Measurements from ENCODE around the gene CACNA2D1.

CACNA2D1 gene

DNA sequence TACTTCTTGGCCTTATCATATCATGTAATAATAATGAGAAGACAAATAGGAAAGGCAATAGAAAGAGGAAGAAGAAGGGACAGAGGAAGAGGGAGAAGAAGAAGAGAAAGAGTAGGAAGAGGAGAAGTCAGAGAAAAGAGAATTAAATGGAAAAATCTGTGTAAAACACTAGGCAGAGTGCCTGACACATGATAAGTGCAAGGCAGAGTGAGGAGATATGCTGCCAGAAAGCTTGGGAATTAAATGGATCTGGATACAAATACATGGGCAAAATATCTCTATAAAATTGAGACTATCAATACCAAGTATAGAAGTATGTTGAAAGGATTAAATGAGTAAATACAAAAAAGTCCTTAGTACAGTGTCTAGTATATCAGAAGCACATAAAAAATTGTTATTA lies 124.8 kb downstream of the CACNA2D1 start:
- DNase-seq, result no peak
- in situ Hi-C loops (cut with HindIII; ENCODE audit: low pct_ligation_motif_present, low pct_unique_long_range_greater_than_20kb, low sequenced_read_pairs), result no loop called here

DNA sequence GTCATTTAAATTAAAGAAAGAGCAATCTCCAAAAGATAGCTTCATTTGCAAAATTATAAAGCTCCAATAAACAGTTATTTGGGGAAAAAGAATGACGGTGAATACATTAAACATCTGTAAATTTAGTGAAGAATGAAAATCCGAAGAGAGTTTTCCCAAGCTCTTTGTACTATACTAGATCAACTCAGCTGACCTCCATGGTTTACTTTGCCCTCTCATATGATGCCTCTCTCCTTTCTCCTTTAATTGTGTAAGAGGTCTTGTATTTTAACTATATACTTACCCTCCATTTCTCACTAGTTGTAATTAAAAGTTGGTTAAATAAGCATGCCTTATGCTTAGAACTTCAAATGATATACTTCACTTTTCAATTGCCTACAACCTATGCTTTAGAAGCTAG lies 125.8 kb downstream of the CACNA2D1 start:
- in situ Hi-C loops (cut with HindIII; ENCODE audit: low pct_ligation_motif_present, low pct_unique_long_range_greater_than_20kb, low sequenced_read_pairs), result no loop called here
- no peak for DNase-seq

DNA sequence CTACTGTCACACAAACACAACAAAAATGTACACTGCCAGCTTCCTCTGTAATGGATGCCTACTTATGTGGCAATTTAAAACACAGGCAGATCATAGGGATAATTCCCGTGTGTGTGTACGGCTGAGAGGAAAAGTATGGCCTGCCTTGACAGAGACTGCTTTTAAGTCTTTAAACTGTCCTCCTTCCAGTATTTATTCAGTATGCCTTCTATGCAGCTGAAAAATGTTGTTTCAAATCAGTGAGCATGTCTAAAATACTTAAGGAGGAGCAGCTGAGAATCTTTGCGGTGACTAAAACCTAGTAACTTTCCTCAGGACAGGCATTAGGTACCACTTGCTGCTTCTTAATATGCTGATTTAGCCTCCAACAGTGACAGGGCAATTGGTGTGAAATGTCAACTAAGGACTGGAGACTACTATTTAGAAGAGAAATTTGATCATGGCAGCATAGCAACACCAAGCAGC lies 126.3 kb downstream of the CACNA2D1 start:
- in situ Hi-C loops (cut with HindIII; ENCODE audit: low pct_ligation_motif_present, low pct_unique_long_range_greater_than_20kb, low sequenced_read_pairs), result no loop called here
- no peak for DNase-seq

DNA sequence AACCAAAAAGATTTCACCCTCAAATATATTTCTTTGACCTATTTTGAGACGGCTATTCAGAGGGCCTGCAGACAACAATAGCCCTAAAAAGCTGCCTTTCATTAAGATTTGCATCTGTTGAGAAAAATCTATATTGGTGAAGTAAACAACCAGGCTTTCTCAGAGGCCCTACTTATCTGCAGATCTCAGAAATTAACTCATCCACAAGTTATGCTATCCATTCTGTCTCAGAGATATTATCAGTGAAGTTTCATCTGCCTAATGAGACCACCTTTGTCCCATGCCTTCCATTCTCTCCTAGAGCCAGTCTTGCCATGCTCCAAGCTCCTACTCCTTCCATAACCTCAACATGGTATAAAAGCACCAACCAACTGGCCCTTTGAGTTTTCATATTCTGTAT lies 130.3 kb downstream of the CACNA2D1 start:
- in situ Hi-C loops (cut with HindIII; ENCODE audit: low pct_ligation_motif_present, low pct_unique_long_range_greater_than_20kb, low sequenced_read_pairs), result no loop called here
- DNase-seq, result no peak

DNA sequence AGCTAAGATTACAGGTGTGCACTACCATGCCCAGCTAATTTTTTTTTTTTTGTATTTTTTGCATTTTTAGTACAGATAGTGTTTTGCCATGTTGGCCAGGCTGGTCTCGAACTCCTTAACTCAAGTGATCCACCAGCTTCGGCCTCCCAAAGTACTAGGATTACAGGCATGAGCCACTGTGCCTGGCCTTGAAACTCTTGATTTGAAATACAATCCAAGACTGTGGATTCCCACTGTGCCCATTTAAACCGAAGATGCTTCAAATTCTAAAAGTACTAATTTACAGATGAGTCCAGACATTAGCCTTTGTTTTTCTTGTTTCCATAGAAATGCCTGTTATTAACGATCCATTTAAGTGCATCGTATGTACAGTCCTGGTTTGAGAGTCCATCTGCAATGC lies 130.9 kb downstream of the CACNA2D1 start:
- in situ Hi-C loops (cut with HindIII; ENCODE audit: low pct_ligation_motif_present, low pct_unique_long_range_greater_than_20kb, low sequenced_read_pairs), result no loop called here
- DNase-seq, result no peak

DNA sequence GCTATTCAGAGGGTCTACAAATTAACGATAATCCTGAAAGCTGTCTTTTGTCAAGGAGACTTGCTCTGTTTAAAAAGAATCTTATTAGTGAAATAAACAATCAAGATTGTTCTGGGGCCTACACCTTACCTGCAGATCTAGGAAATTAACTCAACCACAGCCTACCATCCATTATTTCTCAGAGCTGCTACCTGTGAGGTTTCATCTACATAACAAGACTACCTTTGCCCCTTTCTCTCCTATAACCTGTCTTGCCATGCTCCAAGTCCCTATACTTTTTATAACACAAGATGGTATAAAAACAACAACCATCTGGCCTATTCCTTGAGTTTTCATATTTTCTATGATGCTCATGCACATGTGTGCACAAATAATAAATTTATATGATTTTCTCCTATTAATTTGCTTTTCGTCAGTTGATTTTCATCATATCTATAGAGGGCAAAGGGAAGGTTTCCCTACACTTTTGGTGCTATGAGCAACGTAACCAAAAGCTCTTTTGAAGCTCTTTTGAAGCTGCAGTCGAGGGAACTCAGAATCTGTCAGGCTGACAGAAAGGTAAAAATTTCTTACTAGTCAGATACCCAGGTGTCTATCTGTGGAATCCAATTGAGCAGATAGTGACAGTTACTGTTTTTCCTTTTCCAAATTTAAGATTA lies 138.1 kb downstream of the CACNA2D1 start:
- in situ Hi-C loops (cut with HindIII; ENCODE audit: low pct_ligation_motif_present, low pct_unique_long_range_greater_than_20kb, low sequenced_read_pairs), result no loop called here
- DNase-seq, result no peak

DNA sequence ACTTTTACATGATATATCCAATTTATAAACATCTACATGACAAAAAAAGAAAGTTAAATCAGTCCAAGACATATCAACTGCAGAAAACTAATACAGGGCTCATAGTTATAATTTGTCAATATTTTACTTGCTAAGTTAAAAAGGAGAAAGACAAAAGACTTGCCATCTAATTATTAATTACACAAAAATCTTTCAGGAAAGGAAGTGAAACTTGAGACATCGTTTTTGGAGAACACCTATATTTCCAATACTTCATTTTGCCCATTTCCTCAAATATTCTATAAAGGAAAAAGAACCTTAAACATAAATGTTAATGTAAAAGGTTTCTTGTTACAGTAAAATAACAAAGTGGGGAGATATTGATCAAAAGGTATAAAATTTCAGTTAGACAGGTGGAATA lies 148.7 kb downstream of the CACNA2D1 start:
- DNase-seq, result no peak
- in situ Hi-C loops (cut with HindIII; ENCODE audit: low pct_ligation_motif_present, low pct_unique_long_range_greater_than_20kb, low sequenced_read_pairs), result no loop called here

DNA sequence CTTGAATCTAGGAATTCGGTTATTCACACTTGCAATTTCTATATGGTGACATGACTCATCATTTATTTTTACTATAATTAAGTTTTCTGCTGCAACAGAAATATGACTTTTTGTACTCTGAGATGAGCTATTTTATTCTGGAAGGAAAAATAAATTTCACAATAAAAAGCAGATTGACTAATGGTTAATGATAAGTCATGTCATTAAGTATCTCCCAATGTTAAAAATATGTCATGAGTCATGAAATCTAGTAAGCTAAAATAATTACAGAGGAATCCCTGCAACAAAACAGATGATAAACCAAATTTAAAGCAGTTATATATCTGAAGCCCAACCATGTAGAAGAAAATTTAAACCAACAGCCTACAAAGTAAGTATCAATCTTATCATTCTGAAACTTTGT lies 149.2 kb downstream of the CACNA2D1 start:
- no peak for DNase-seq
- in situ Hi-C loops (cut with HindIII; ENCODE audit: low pct_ligation_motif_present, low pct_unique_long_range_greater_than_20kb, low sequenced_read_pairs), result no loop called here

DNA sequence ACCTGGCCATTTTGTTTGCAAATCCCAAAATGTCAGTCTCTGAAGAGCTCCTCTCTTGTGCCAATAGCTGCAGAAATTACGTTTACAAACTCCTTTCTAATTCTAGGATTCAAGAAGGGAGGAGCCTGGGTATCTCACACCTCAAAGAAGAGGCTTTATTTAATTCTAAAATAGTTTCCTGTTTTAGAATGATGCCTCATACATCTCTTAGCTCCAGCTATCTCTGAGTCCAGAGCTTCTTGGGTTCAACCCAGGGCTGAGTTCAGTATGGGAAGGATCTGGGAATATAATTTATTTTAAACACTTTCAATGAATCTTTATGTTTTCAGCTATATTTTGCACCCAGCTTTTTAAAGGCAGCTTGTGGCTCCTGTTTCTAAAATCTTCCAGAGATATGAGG lies 150.1 kb downstream of the CACNA2D1 start:
- in situ Hi-C loops (cut with HindIII; ENCODE audit: low pct_ligation_motif_present, low pct_unique_long_range_greater_than_20kb, low sequenced_read_pairs), result no loop called here
- DNase-seq, result no peak

DNA sequence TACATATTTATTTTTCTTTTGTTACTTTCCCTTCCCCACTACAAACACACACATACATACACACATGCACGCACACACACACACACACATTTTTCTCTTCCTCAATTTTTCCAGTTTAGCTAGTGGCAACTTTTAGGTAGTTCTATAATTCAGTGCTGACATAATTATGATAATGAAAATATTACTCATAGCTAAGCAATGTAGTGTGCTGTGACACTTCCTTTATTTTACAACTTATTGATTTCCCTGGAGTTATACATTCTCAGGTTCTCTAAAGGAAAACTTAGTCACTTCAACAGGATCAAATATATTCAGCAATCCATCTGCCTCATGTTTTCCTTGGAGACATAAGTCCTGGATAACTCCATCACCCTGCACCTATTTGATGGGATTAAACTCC lies 151.6 kb downstream of the CACNA2D1 start:
- in situ Hi-C loops (cut with HindIII; ENCODE audit: low pct_ligation_motif_present, low pct_unique_long_range_greater_than_20kb, low sequenced_read_pairs), result no loop called here
- DNase-seq, result no peak

DNA sequence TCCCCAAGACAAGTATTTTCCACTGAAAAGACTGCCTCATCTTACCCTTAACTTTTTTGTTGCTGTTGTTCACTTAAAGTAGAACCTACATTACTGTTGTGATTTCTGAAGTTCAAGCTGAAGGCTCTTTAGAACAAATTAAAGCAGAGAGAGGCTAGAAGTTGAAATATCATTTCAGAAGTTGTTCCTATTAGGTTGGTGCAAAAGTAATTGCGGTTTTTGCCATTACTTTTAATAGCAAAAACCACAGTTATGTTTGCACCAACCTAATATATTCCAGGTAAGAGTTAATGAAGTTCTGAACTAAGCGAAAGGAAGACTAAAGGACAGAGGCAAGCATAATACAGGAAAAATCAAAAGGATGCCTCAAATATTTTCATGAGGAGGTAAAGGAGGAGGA lies 153.7 kb downstream of the CACNA2D1 start:
- in situ Hi-C loops (cut with HindIII; ENCODE audit: low pct_ligation_motif_present, low pct_unique_long_range_greater_than_20kb, low sequenced_read_pairs), result no loop called here
- DNase-seq, result no peak

DNA sequence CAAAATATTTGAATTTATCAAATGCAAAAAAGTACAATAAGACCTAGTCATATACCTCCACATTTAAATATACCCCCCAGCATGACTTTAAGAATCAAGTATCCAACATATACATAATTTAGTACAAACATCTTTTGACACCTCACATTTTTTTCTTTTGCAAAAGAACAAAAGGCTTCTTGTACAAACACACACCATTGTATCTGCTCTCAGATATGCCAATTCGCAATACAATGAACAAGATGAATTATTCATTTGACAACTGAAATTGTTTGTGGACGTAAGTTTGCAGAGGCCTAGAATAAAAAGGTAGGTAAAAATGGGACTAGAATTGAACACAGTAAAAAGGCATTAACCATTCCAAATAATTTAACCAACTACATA lies 154.4 kb downstream of the CACNA2D1 start:
- in situ Hi-C loops (cut with HindIII; ENCODE audit: low pct_ligation_motif_present, low pct_unique_long_range_greater_than_20kb, low sequenced_read_pairs), result no loop called here

DNA sequence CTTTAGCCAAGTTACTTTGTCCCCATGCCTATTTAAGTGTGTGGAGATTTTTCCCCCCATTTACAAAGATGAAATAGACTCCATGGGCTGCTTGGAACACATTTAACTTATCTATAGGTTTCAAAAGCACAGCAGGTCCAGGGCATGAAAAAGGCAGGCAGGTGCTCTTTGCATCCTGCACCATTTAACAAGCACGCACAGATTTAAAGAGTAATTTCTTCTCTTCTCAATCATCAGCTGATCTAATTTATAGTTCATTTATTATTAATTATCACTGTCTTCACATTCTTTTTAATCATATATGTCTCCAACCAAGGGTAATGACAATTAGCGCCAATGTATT lies 156.8 kb downstream of the CACNA2D1 start:
- in situ Hi-C loops (cut with HindIII; ENCODE audit: low pct_ligation_motif_present, low pct_unique_long_range_greater_than_20kb, low sequenced_read_pairs), result no loop called here
- DNase-seq, result no peak

More for the DNA sequence above, 154.4 kb downstream of the CACNA2D1 start:
- DNase-seq, result no peak

DNA sequence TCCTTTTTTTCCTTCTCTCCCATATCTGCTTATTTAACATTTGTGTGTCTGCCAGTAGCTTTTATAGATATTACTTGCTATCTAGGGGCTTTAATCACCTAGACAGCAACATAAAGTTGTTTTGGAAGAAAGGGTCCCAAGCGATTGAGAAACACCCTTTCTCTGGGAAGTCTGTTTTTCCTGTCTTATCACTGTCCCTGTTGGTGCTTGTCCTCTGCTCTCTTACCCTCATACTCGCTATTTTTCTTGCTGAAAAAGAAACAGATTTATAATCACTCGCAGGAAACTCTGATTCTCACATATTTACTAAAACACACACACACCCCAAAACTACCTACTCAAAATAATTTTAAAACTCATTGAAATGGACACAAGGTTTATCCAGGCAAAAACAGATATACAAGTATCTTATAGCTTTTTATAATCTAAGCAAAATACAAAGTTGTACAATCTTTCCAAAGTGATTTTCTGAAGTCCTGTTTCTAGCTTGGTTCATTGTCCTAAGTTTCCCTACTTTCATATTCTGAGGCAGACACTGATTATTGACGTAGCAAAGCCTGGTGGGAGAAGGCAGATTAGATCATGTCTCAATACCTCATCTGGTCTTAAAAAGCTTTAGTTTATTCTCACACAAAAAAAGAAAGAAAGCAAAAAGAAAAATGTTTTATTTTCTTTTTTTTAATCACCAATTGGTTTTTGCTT lies 157.3 kb downstream of the CACNA2D1 start:
- in situ Hi-C loops (cut with HindIII; ENCODE audit: low pct_ligation_motif_present, low pct_unique_long_range_greater_than_20kb, low sequenced_read_pairs), result no loop called here
- no peak for DNase-seq

DNA sequence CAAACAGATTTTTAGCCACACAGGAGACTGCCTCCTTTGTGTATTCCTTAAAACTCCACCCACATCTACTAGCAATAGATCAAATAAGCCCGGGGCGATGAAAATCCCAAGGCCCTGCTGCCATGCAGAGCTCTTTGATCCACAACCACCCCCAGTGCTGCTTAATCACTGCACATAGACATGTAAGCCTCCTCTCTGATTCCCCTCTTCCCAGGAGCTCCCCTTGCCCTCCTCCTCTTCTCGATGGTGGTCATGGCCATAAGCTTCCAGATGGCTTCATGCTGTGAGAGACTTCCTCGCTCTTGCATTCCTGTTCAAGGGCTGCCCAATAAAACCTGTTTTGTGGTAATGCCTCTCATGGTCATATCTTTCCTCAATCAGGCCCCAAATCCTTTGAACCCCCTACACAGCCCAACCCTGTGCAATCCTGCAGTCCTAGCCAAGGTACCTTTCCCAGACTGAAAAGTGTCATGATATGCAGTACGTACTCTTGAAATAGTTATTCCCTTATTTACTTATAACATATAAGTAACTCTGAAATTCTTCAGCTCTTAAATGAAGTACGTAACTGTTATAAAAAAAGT lies 158.5 kb downstream of the CACNA2D1 start:
- in situ Hi-C loops (cut with HindIII; ENCODE audit: low pct_ligation_motif_present, low pct_unique_long_range_greater_than_20kb, low sequenced_read_pairs), result no loop called here
- DNase-seq, result no peak

DNA sequence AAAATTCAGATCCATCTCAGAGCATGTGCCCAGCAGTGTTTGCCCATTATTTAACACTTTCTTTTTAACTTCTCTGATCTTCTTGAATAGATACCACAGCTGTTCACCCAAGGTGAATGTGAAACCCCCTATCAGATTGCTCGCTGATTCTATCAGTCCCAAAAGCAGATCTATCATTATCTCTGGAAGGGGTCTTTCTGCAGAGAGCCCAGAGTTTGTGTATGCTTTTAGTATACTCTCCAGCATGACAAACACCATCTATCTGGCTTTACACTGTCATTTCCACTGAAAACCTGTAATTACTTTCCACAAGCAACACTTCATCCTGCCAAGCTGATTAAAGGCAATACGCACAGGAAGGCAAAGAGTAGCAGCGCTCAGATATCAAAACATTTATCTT lies 168.2 kb downstream of the CACNA2D1 start:
- DNase-seq, result no peak
- in situ Hi-C loops (cut with HindIII; ENCODE audit: low pct_ligation_motif_present, low pct_unique_long_range_greater_than_20kb, low sequenced_read_pairs), result no loop called here

DNA sequence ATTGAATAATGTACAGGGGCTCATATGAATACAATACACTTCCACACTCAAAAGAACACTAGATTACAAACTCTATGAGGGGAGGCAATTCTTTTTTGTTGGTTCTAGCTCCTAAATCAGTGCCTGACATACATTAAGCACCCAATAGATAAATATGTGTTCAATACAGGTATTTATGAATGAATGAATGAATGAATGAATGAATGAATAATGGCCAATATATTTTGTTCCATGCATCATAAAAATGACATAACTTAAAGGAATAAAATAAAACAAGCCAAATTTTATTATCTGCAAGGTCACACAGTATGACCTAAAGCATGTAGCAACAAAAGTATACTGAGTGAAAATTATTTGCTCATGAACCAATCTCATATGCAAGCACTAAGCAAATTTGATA lies 168.9 kb downstream of the CACNA2D1 start:
- DNase-seq, result no peak
- in situ Hi-C loops (cut with HindIII; ENCODE audit: low pct_ligation_motif_present, low pct_unique_long_range_greater_than_20kb, low sequenced_read_pairs), result no loop called here

DNA sequence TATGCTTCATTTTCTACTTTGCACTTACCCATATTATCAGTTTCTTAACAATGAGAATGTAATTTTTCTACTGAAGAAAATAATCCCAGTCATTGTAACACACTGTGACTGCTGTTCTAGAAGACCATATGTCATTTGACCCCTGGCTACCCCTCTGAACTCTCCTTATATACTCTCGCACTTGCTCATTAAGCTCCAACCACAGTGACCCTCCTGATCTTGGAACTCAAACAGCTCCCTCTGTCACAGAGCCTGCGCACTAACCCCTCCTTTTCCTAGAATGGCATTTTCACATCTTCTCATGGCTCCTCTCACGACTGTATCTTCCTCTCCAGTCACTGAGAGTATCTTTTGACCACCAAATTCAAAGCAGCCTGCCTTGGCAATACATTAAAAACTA lies 169.7 kb downstream of the CACNA2D1 start:
- no peak for DNase-seq
- in situ Hi-C loops (cut with HindIII; ENCODE audit: low pct_ligation_motif_present, low pct_unique_long_range_greater_than_20kb, low sequenced_read_pairs), result no loop called here

DNA sequence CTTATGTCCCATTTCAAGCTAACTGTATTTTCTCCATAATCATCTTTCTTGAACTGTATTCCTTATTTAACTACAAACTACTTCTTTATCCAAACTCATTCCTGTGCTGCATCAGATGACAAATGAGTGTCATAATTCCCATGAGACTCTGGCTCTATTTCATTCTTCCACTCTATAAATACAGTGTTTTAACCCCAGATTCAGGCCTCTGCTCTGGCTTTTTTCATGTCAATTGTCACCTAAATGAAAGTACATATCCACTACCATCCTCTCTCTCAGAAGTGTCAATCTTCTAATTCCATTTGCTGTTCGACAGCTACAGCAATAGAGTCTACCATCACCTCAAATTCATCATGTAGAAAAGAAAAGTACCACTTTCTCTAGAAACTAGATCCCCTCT lies 172.7 kb downstream of the CACNA2D1 start:
- no peak for DNase-seq
- in situ Hi-C loops (cut with HindIII; ENCODE audit: low pct_ligation_motif_present, low pct_unique_long_range_greater_than_20kb, low sequenced_read_pairs), result no loop called here

DNA sequence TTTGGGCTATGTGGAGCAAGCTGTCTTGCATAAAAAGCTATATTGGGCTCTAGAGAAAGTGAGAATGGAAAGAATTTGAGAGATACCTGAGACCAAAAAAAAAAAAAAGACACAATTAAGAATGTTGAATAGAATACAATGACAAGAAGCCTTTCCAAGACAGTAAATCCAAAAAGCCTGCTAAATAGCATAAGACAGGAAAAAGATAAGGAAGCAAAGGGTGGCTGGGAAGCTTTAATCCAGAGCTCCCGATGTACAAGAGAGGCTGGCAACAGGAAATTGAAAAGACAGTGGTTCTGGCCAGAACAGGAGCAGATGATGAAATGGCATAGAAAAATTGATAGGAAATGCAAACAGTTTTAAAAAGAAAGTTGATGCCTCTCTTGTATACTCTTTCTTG lies 174.9 kb downstream of the CACNA2D1 start:
- no peak for DNase-seq
- in situ Hi-C loops (cut with HindIII; ENCODE audit: low pct_ligation_motif_present, low pct_unique_long_range_greater_than_20kb, low sequenced_read_pairs), result no loop called here

All from ACHN (cell line).